HG02938 (cell line): ENCODE measurements around the gene TMEM74B.

Experiments used
- ATAC-seq: cut with Tn5 transposase; IDR thresholded peaks from one replicate; pipeline ENCODE4 v1.9.1; 2021; ENCODE audit warnings: mild to moderate bottlenecking, moderate library complexity; ENCODE audit not compliant: unreplicated experiment

Gene TMEM74B

GRCh38 chr20:1183153-1183552 lies 1.6 kb downstream of the TMEM74B start:
- ATAC-seq: no peak

- ATAC-seq: no peak
These were observed 2.7 kb downstream of the TMEM74B start for GRCh38 chr20:1182106-1182505.

GRCh38 chr20:1180949-1181348 lies 3.8 kb downstream of the TMEM74B start:
- ATAC-seq: no peak

- no peak for ATAC-seq
These were observed 6.2 kb downstream of the TMEM74B start for GRCh38 chr20:1178623-1179022.

GRCh38 chr20:1178103-1178502 lies 6.7 kb downstream of the TMEM74B start:
- ATAC-seq: no peak

GRCh38 chr20:1177680-1178079 lies 7.1 kb downstream of the TMEM74B start:
- no peak for ATAC-seq

- ATAC-seq: no peak
These were observed 10.0 kb downstream of the TMEM74B start for GRCh38 chr20:1174787-1175186.

GRCh38 chr20:1173698-1174097 lies 11.1 kb downstream of the TMEM74B start:
- no peak for ATAC-seq

GRCh38 chr20:1171461-1172093 lies 13.2 kb downstream of the TMEM74B start:
- ATAC-seq: no peak

- no peak for ATAC-seq
These were observed 15.6 kb downstream of the TMEM74B start for GRCh38 chr20:1169224-1169623.

- no peak for ATAC-seq
These were observed 17.6 kb downstream of the TMEM74B start for GRCh38 chr20:1166948-1167720.

GRCh38 chr20:1165941-1166340 lies 18.8 kb downstream of the TMEM74B start:
- no peak for ATAC-seq

GRCh38 chr20:1165521-1165920 lies 19.3 kb downstream of the TMEM74B start:
- no peak for ATAC-seq

GRCh38 chr20:1164871-1165270 lies 19.9 kb downstream of the TMEM74B start:
- no peak for ATAC-seq

GRCh38 chr20:1163653-1164052 lies 21.1 kb downstream of the TMEM74B start:
- ATAC-seq: no peak

- ATAC-seq: no peak
These were observed 21.7 kb downstream of the TMEM74B start for GRCh38 chr20:1163105-1163504.

GRCh38 chr20:1160991-1161390 lies 23.8 kb downstream of the TMEM74B start:
- ATAC-seq: no peak

GRCh38 chr20:1160496-1160895 lies 24.3 kb downstream of the TMEM74B start:
- ATAC-seq: no peak

- no peak for ATAC-seq
These were observed 29.4 kb downstream of the TMEM74B start for GRCh38 chr20:1155342-1155741.

- no peak for ATAC-seq
These were observed 30.1 kb downstream of the TMEM74B start for GRCh38 chr20:1154691-1155090.

- no peak for ATAC-seq
These were observed 30.6 kb downstream of the TMEM74B start for GRCh38 chr20:1154226-1154625.

- no peak for ATAC-seq
These were observed 33.8 kb downstream of the TMEM74B start for GRCh38 chr20:1150968-1151367.

GRCh38 chr20:1150218-1150617 lies 34.6 kb downstream of the TMEM74B start:
- no peak for ATAC-seq
